ENCODE measurements around the gene EPHB4. TPM values are rescaled to one million over a fixed set of nuclear protein-coding genes. Genes with fewer than 3 reads are reported as not detected.

The EPHB4 gene
- total RNA-seq, 1 experiment from 2014 or later = 120 TPM

DNA sequence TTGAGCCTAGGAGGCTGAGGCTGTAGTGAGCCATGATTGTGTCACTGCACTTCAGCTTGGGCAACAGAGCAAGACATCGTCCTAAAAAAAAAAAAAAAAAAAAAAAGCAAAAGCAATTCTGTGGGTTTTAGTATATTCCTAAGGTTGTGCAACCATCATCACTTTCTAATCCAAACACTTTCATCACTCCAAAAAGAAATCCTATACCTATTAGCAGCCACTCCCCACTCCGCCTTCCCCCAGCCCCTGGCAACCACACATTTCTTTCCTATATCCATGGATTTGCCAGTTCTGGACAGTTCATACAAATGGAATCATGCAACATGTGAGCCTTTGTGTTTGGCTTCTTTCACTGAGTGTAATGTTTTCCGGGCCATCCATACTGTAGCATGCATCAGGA is 73.6 kb downstream of the EPHB4 start (continued):
- TF ChIP-seq, protein P1, sequence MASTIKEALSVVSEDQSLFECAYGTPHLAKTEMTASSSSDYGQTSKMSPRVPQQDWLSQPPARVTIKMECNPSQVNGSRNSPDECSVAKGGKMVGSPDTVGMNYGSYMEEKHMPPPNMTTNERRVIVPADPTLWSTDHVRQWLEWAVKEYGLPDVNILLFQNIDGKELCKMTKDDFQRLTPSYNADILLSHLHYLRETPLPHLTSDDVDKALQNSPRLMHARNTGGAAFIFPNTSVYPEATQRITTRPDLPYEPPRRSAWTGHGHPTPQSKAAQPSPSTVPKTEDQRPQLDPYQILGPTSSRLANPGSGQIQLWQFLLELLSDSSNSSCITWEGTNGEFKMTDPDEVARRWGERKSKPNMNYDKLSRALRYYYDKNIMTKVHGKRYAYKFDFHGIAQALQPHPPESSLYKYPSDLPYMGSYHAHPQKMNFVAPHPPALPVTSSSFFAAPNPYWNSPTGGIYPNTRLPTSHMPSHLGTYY (CRISPR knock-in tag; IDR thresholded peaks at IDR 0.05) = no peak
- TF ChIP-seq, protein P2, sequence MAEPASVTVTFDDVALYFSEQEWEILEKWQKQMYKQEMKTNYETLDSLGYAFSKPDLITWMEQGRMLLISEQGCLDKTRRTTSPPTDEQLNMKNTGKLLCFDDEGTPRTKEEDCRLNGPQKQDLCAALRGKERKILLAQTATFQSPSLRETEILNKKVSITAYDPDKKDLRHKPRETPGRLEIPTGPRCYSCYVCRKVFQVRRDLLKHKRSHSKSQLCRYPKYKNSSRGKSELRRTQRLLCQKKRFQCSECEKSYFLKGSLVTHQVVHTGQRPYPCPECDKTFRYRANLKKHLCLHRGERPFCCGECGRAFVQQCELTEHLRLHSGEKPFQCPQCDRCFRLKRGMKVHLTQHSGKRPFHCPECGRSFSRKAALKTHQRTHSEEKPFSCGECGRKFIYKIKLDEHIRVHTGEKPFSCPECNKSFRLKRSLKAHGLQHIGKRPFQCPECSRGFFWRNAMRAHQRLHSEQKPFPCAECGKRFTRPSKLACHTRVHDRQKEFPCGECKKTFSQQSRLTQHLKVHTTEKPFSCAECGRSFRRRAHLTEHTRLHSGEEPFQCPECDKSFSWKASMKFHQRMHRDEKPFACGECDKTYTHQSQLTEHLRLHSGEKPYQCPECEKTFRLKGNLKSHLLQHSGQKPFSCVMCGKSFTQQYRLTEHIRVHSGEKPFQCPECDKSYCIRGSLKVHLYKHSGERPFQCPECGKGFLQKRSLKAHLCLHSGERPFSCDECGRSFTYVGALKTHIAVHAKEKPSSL (CRISPR knock-in tag; conservative IDR thresholded peaks at IDR 0.05) = no peak
- TF ChIP-seq, protein P3, sequence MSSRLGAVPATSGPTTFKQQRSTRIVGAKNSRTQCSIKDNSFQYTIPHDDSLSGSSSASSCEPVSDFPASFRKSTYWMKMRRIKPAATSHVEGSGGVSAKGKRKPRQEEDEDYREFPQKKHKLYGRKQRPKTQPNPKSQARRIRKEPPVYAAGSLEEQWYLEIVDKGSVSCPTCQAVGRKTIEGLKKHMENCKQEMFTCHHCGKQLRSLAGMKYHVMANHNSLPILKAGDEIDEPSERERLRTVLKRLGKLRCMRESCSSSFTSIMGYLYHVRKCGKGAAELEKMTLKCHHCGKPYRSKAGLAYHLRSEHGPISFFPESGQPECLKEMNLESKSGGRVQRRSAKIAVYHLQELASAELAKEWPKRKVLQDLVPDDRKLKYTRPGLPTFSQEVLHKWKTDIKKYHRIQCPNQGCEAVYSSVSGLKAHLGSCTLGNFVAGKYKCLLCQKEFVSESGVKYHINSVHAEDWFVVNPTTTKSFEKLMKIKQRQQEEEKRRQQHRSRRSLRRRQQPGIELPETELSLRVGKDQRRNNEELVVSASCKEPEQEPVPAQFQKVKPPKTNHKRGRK (CRISPR knock-in tag; IDR thresholded peaks at IDR 0.05; ENCODE audit: borderline replicate concordance) = no peak

DNA sequence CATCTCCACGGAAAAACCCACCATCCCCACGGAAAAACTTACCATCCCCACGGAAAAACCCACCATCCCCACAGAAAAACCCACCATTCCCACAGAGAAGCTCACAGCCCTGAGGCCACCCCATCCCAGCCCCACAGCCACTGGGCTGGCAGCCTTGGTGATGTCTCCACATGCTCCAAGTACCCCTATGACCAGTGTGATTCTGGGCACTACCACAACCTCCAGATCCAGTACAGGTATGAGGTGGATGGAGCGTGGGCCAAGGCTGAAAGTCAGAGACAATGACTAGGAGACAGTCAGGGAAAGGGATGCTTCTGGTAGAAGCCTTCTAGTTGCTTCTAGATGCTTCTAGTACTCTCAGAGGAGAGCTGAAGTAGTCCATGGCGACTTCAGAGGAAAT is 74.3 kb downstream of the EPHB4 start:
- ChIA-PET POLR2A (no interaction called here), CTCF (interaction anchor here (0.8 kb wide), 1 partner anchor 47 kb away, joined by 3 read pairs; the partner anchor contains the start of gene POP7)
- Mint-ChIP-seq H3K27ac (no peak overlapping the region), H3K9me3 (peaks cover 5% of the 10 kb centered on the region), H3K4me1 (peaks cover 9% of the 10 kb centered on the region; the same call in 1 of the 2 replicates), H3K27me3 (ENCODE audit: low read depth) (peaks cover 16% of the 10 kb centered on the region), H3K4me3 (no peak overlapping the region), H3K36me3 (no peaks in the 10 kb centered on the region)
- DNase-seq (ENCODE audit: low spot score) = no peak
- no peak for ATAC-seq
- TF ChIP-seq MXD4 (CRISPR knock-in tag; IDR thresholded peaks at IDR 0.05; ENCODE audit: borderline replicate concordance) (no peak), ETV6 (CRISPR knock-in tag; IDR thresholded peaks at IDR 0.05) (no peak), ZNF121 (CRISPR knock-in tag; IDR thresholded peaks at IDR 0.05) (no peak), ATF1 (CRISPR knock-in tag; IDR thresholded peaks at IDR 0.05) (no peak), KAT7 (CRISPR knock-in tag; IDR thresholded peaks at IDR 0.05; ENCODE audit: borderline replicate concordance) (no peak), ELF4 (CRISPR knock-in tag; IDR thresholded peaks at IDR 0.05; ENCODE audit: low read depth) (no peak), MYBL2 (CRISPR knock-in tag; IDR thresholded peaks at IDR 0.05) (no peak), EMX1 (CRISPR knock-in tag; IDR thresholded peaks at IDR 0.05) (no peak), ZNF232 (CRISPR knock-in tag; IDR thresholded peaks at IDR 0.05) (no peak), CBFB (CRISPR knock-in tag; IDR thresholded peaks at IDR 0.05; ENCODE audit: low read depth) (no peak), ZNF416 (CRISPR knock-in tag; IDR thresholded peaks at IDR 0.05) (no peak), NFE2L1 (CRISPR knock-in tag; IDR thresholded peaks at IDR 0.05) (no peak)
- TF ChIP-seq, protein P4, sequence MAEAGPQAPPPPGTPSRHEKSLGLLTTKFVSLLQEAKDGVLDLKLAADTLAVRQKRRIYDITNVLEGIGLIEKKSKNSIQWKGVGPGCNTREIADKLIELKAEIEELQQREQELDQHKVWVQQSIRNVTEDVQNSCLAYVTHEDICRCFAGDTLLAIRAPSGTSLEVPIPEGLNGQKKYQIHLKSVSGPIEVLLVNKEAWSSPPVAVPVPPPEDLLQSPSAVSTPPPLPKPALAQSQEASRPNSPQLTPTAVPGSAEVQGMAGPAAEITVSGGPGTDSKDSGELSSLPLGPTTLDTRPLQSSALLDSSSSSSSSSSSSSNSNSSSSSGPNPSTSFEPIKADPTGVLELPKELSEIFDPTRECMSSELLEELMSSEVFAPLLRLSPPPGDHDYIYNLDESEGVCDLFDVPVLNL (CRISPR knock-in tag; IDR thresholded peaks at IDR 0.05; ENCODE audit: borderline replicate concordance, low read depth) = no peak
- TF ChIP-seq, protein P5, sequence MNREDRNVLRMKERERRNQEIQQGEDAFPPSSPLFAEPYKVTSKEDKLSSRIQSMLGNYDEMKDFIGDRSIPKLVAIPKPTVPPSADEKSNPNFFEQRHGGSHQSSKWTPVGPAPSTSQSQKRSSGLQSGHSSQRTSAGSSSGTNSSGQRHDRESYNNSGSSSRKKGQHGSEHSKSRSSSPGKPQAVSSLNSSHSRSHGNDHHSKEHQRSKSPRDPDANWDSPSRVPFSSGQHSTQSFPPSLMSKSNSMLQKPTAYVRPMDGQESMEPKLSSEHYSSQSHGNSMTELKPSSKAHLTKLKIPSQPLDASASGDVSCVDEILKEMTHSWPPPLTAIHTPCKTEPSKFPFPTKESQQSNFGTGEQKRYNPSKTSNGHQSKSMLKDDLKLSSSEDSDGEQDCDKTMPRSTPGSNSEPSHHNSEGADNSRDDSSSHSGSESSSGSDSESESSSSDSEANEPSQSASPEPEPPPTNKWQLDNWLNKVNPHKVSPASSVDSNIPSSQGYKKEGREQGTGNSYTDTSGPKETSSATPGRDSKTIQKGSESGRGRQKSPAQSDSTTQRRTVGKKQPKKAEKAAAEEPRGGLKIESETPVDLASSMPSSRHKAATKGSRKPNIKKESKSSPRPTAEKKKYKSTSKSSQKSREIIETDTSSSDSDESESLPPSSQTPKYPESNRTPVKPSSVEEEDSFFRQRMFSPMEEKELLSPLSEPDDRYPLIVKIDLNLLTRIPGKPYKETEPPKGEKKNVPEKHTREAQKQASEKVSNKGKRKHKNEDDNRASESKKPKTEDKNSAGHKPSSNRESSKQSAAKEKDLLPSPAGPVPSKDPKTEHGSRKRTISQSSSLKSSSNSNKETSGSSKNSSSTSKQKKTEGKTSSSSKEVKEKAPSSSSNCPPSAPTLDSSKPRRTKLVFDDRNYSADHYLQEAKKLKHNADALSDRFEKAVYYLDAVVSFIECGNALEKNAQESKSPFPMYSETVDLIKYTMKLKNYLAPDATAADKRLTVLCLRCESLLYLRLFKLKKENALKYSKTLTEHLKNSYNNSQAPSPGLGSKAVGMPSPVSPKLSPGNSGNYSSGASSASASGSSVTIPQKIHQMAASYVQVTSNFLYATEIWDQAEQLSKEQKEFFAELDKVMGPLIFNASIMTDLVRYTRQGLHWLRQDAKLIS (CRISPR knock-in tag; IDR thresholded peaks at IDR 0.05; ENCODE audit: borderline replicate concordance) = no peak
- TF ChIP-seq, protein P6, sequence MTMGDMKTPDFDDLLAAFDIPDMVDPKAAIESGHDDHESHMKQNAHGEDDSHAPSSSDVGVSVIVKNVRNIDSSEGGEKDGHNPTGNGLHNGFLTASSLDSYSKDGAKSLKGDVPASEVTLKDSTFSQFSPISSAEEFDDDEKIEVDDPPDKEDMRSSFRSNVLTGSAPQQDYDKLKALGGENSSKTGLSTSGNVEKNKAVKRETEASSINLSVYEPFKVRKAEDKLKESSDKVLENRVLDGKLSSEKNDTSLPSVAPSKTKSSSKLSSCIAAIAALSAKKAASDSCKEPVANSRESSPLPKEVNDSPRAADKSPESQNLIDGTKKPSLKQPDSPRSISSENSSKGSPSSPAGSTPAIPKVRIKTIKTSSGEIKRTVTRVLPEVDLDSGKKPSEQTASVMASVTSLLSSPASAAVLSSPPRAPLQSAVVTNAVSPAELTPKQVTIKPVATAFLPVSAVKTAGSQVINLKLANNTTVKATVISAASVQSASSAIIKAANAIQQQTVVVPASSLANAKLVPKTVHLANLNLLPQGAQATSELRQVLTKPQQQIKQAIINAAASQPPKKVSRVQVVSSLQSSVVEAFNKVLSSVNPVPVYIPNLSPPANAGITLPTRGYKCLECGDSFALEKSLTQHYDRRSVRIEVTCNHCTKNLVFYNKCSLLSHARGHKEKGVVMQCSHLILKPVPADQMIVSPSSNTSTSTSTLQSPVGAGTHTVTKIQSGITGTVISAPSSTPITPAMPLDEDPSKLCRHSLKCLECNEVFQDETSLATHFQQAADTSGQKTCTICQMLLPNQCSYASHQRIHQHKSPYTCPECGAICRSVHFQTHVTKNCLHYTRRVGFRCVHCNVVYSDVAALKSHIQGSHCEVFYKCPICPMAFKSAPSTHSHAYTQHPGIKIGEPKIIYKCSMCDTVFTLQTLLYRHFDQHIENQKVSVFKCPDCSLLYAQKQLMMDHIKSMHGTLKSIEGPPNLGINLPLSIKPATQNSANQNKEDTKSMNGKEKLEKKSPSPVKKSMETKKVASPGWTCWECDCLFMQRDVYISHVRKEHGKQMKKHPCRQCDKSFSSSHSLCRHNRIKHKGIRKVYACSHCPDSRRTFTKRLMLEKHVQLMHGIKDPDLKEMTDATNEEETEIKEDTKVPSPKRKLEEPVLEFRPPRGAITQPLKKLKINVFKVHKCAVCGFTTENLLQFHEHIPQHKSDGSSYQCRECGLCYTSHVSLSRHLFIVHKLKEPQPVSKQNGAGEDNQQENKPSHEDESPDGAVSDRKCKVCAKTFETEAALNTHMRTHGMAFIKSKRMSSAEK (CRISPR knock-in tag; IDR thresholded peaks at IDR 0.05; ENCODE audit: borderline replicate concordance) = no peak
- TF ChIP-seq, protein P7, sequence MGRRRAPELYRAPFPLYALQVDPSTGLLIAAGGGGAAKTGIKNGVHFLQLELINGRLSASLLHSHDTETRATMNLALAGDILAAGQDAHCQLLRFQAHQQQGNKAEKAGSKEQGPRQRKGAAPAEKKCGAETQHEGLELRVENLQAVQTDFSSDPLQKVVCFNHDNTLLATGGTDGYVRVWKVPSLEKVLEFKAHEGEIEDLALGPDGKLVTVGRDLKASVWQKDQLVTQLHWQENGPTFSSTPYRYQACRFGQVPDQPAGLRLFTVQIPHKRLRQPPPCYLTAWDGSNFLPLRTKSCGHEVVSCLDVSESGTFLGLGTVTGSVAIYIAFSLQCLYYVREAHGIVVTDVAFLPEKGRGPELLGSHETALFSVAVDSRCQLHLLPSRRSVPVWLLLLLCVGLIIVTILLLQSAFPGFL (CRISPR knock-in tag; IDR thresholded peaks at IDR 0.05; ENCODE audit: borderline replicate concordance) = no peak
- TF ChIP-seq, protein P8, sequence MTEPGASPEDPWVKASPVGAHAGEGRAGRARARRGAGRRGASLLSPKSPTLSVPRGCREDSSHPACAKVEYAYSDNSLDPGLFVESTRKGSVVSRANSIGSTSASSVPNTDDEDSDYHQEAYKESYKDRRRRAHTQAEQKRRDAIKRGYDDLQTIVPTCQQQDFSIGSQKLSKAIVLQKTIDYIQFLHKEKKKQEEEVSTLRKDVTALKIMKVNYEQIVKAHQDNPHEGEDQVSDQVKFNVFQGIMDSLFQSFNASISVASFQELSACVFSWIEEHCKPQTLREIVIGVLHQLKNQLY (CRISPR knock-in tag; IDR thresholded peaks at IDR 0.05) = no peak
